ENCODE data around the gene ZBTB42.

The ZBTB42 gene

DNA sequence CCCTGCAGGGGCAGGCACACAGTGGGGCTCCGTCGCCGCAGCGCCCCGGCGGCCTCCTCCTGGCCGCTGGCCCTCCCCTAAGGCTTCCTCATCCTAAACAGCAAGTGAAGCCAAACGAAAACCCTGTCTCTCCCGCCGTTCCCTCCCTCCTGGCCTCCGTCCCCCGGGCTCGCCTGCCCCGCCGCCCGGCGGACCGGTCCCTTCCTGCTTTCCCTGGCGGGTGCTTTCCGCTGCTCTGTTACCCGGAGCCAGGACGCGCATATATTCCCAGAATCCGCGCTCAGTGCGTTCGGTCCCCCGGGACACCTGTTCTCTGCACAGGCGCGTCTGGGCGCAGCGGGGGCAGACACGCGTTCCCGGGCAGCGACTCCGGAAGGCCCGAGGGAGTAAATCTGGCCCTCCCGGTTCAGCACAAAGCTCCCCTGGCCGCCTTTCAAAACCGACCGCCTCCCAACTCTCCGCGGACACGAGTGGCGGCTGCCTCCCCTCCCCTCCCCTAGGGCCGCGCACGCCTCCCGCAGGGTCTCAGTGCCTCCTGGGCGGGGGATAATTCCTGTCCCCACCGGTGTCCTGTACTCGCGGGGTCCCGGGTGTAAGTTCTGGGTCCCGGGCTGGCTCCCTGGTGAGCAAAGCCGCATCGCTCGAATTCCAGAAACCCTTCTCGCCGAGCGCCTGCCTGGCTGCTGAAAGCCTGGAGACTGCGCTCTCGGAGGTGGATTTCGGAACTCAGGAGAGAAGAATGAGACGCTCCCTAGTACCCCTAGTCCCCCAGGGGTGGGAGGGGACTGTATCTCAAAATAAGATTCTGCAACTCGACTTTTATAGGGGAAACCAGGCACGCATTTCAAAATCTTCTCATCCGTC lies 42.8 kb downstream of the ZBTB42 start:
- DNase-seq (ENCODE audit: low read depth), result no peak

DNA sequence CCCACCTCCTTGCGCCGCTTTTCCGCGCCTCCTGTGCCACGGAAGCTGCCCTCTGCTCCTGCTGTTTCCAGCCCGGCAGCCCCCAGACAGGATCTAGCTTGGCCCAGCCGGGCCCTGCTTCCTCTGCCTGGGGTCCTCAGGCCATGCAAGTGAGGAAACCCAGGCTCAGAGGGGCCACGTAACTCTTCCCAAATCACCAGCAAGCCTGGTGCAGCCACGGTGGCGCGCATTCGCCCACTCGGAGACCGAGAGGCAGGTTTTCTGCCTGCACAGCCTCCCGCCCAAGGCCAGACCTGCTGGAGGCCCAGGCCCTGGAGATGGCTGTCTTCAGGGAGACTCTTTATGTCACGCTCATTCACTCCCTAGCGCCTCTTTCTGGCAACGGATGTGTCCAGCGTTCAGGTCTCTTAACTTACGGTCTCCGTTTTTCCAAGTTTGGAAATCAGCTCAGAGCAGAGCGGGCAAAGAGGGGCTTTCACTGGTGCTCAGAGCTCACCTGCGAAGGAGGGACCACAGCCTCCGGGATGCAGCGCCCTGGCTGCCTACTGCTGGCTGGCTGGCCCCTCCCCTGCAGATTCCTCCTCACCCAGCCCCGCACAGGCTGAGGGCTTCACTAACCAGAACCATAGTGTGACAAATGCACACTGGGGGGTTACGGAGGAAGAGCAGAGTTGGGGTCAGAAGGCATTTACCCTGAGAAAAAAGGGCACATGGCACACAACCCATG lies 43.6 kb downstream of the ZBTB42 start:
- no peak for DNase-seq (ENCODE audit: low read depth)

DNA sequence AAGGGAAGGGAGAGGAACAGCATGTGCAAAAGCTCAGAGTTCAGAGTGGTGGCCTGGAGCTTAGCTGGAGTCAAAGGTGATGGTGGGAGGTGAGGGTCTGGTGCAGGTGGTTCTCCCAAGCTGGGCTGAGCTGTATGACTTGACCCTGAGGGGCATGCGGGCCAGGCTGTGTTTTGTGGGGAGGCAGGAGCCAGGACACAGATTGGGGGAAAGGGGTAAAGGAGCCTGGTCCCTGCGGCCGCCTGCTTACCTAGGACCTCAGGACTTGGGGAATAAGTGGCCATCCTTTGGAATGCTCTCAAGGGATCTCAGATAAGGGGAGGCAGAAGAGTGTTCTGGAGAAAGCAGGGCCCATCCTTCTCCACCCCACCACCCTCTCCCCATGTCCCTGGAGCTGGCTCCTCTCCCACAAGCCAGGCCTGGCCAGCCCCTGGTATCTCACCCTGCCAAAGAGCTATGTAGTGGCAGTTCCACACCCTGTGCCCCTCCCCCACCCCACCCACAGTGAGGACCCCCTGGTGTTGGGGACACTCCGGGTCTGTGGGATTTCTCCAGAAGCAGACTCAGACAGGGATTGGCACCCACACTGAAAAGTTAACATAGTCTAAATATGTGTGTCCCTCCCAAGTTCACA lies 44.2 kb downstream of the ZBTB42 start:
- no peak for DNase-seq (ENCODE audit: low read depth)

DNA sequence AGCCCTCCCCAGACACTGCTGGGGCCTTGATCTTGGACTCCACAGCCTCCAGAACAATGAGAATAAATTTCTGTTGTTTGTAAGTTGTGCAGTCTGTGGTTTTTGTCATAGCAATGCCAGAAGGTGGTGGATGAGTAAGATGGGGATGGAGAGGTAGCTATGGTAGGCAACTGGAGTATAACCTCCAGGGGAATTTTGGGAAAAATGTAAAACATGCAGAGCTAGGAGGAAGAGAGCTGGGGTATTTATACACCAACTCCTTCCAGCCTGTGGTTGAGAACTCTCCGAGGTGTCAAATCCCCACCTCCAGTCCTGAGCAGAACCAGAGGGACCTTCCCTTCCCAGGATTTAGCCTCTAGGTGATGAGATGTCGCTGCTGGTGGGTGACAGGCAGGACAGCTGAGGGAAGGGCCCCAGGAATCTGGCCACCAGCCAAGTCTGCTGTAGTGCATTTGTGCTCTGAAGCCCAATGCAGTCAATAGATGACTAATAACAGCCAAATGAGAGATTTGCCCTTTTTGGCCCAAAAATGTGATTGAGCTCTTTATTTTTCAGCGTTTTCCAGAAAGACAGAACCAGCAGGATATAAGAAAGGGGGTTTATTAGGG lies 45.0 kb downstream of the ZBTB42 start:
- DNase-seq (ENCODE audit: low read depth), result no peak

DNA sequence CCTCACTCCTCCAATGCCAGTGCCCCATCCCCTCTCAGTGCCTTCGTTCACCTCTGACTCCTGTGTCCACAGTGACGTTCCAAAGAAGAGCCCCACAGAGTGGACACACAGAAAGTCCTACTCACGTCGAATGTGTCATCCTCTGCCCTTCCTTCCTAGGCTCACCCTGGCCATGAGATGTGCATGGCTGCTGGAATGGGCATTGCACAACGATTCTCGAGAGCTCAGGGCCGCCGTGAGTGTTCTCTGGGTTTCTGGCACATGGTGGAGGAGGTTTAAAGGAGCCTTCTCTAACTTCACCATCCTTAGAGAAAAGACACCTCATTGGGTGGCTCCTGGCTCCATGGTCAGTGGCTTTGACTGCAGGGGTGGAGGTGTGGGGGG lies 51.4 kb downstream of the ZBTB42 start:
- no peak for DNase-seq (ENCODE audit: low read depth)
